IMR-90 (cell line): ENCODE measurements around the gene EXOC4.

Experiments
- CEBPB ChIP-seq: IDR thresholded peaks from 2 replicates; pipeline ENCODE4 v1.6.1; 2012; ENCODE audit warnings: low read depth, low read length, improper control_type of control experiment
- CTCF ChIP-seq: conservative IDR thresholded peaks from 2 replicates; pipeline ENCODE4 v1.5.1; 2012; ENCODE audit warnings: mild to moderate bottlenecking, low read depth, low read length, improper control_type of control experiment
- MAFK ChIP-seq: IDR thresholded peaks from 2 replicates; pipeline ENCODE4 v1.6.1; 2012; ENCODE audit warnings: low read depth, low read length, improper control_type of control experiment
- POLR2A ChIP-seq: IDR thresholded peaks from 2 replicates; pipeline ENCODE4 v1.6.1; 2012; ENCODE audit warnings: mild to moderate bottlenecking, low read depth, low read length
- RAD21 ChIP-seq: IDR thresholded peaks from 2 replicates; pipeline ENCODE4 v1.6.1; 2012; ENCODE audit warnings: low read length, improper control_type of control experiment
- RFX5 ChIP-seq: IDR thresholded peaks from 2 replicates; pipeline ENCODE4 v1.8.0; 2012; ENCODE audit warnings: low read depth, mild to moderate bottlenecking, low read length, moderate library complexity

- no peak for TF ChIP-seq MAFK
- TF ChIP-seq CTCF: no peak
- no peak for TF ChIP-seq POLR2A
- no peak for TF ChIP-seq RFX5
- peak; percentile 12; the same call in 1 of the 2 replicates for TF ChIP-seq CEBPB
- no peak for TF ChIP-seq RAD21
Measured at GRCh38 chr7:133561396-133561795, 308.5 kb downstream of the EXOC4 start.
